Measurements from ENCODE around the gene RASGRP1. TPM values are rescaled to one million over a fixed set of nuclear protein-coding genes. Genes with fewer than 3 reads are reported as not detected.
"Not testable (repeated sequence)": the region's sequence is repeated elsewhere in the genome, so short reads cannot be mapped to it uniquely, and the experiment has no call there.

Gene RASGRP1
- total RNA-seq, 4 donors from 2014 or later, result 15.0 to 23.1 (median 19.5) TPM

GRCh38 chr15:38597219-38597800 lies 32.7 kb upstream of the RASGRP1 start:
- intact Hi-C loops (cut with DNase I; ENCODE audit: low total_unique reads), result no loop called here
- TF ChIP-seq CTCF (IDR thresholded peaks at IDR 0.05), result no peak
- TF ChIP-seq POLR2A (IDR thresholded peaks at IDR 0.05), result no peak
- WGBS, 2 donors, result 82 to 83% methylated on average over 3 of the region's 3 CpGs
- no peak for DNase-seq (ENCODE audit: low spot score in 2 of 2)
- H3K4me3 ChIP-seq (ENCODE audit: low read depth, poor library complexity, severe bottlenecking), result no peak overlapping the region

GRCh38 chr15:38593524-38593923 lies 28.9 kb upstream of the RASGRP1 start:
- intact Hi-C loops (cut with DNase I; ENCODE audit: low total_unique reads), result no loop called here
- DNase-seq (ENCODE audit: low spot score in 2 of 2), result no peak
- 51 to 57% methylated on average over 4 of the region's 4 CpGs for WGBS, 2 donors
- TF ChIP-seq POLR2A (IDR thresholded peaks at IDR 0.05) (no peak), CTCF (IDR thresholded peaks at IDR 0.05) (no peak)
- H3K4me3 ChIP-seq (ENCODE audit: low read depth, poor library complexity, severe bottlenecking), result no peak overlapping the region

- no peak for DNase-seq (ENCODE audit: low spot score in 2 of 2)
- intact Hi-C loops (cut with DNase I; ENCODE audit: low total_unique reads), result no loop called here
- TF ChIP-seq CTCF (IDR thresholded peaks at IDR 0.05) (no peak), POLR2A (IDR thresholded peaks at IDR 0.05) (no peak)
- 42 to 49% methylated on average over 4 of the region's 4 CpGs for WGBS, 2 donors
- H3K4me3 ChIP-seq (ENCODE audit: low read depth, poor library complexity, severe bottlenecking), result no peak overlapping the region
Observed at GRCh38 chr15:38589502-38589901, 24.9 kb upstream of the RASGRP1 start.

GRCh38 chr15:38588672-38589071 lies 24.1 kb upstream of the RASGRP1 start:
- TF ChIP-seq POLR2A (IDR thresholded peaks at IDR 0.05), result no peak
- no peak for TF ChIP-seq CTCF (IDR thresholded peaks at IDR 0.05)
- intact Hi-C loops (cut with DNase I; ENCODE audit: low total_unique reads), result no loop called here
- no peak for DNase-seq (ENCODE audit: low spot score in 2 of 2)
- WGBS, 2 donors, result 44 to 45% methylated on average over 3 of the region's 3 CpGs
- no peak overlapping the region for H3K4me3 ChIP-seq (ENCODE audit: low read depth, poor library complexity, severe bottlenecking)

- WGBS, 2 donors, result 63 to 72% methylated on average over 6 of the region's 6 CpGs
Observed at GRCh38 chr15:38587214-38587613, 22.6 kb upstream of the RASGRP1 start.

GRCh38 chr15:38586005-38586404 lies 21.4 kb upstream of the RASGRP1 start:
- DNase-seq (ENCODE audit: low spot score in 2 of 2); H3K4me3 ChIP-seq (ENCODE audit: low read depth, poor library complexity, severe bottlenecking); intact Hi-C loops (cut with DNase I; ENCODE audit: low total_unique reads): not testable (repeated sequence)
- 91 to 94% methylated on average over 2 of the region's 2 CpGs for WGBS, 2 donors

More at GRCh38 chr15:38587214-38587613, 22.6 kb upstream of the RASGRP1 start:
- TF ChIP-seq POLR2A (IDR thresholded peaks at IDR 0.05) (no peak), CTCF (IDR thresholded peaks at IDR 0.05) (no peak)
- no peak overlapping the region for H3K4me3 ChIP-seq (ENCODE audit: low read depth, poor library complexity, severe bottlenecking)
- intact Hi-C loops (cut with DNase I; ENCODE audit: low total_unique reads), result no loop called here
- DNase-seq (ENCODE audit: low spot score in 2 of 2), result no peak
